Measurements from ENCODE around the gene MYOM3.

GRCh38 chr1:24159366-24159765 lies 47.4 kb upstream of the MYOM3 start:
- TF ChIP-seq REST (IDR thresholded peaks at IDR 0.05; ENCODE audit: insufficient read depth in 1 of 2, low read depth in 2 of 2, low read length in 1 of 2): no peak
- TF ChIP-seq CTCF (IDR thresholded peaks at IDR 0.05): no peak
- TF ChIP-seq POLR2AphosphoS5 (IDR thresholded peaks at IDR 0.05; ENCODE audit: low read depth, low read length): no peak
- TF ChIP-seq TCF7L2 (IDR thresholded peaks at IDR 0.05; ENCODE audit: low read depth, low read length): no peak
